Right lobe of liver (tissue), 4 donors: ENCODE measurements around the gene FAM78A.

Experiments
- CTCF ChIP-seq, 4 donors: fragments of 200-600 bp in 3 of 4; fragments of 450-650 bp in 1 of 4; IDR thresholded peaks; one replicate each; pipeline versions ENCODE4 v1.5.1 to v1.8.0; 2016 to 2022; ENCODE audit warnings: antibody characterized with exemption in 4 of 4, mild to moderate bottlenecking in 2 of 4
- POLR2A ChIP-seq: fragments of 450-650 bp; IDR thresholded peaks from one replicate; pipeline ENCODE4 v1.6.1; 2017; ENCODE audit warnings: antibody characterized with exemption, mild to moderate bottlenecking
- donor health status: DM: no; HTN: no; CAD: no.
- donor health status: DM: no; HTN: no; CAD: no.
- donor health status: DM: no; HTN: yes; CAD: no.

GRCh38 chr9:131280660-131281059 is 4.3 kb upstream of the FAM78A start:
- TF ChIP-seq CTCF (IDR thresholded peaks at IDR 0.05) (no peak), POLR2A (no peak)
